H1 (cell line): ENCODE measurements around the gene FHIT. TPM values are rescaled to one million over a fixed set of nuclear protein-coding genes. Genes with fewer than 3 reads are reported as not detected.
A peak's percentile ranks its signal among the peaks of the same experiment; 100 is the strongest.

Source experiments
- CTCF ChIA-PET: fragments of 300-600 bp; sonication (Branson Sonifier 250); formaldehyde crosslinking; loops from one replicate; lab custom pipeline; 2021; ENCODE audit not compliant: partially characterized antibody; lab: Charles Lee
- POLR2A ChIA-PET: fragments of 300-600 bp; sonication (Branson Sonifier 250); formaldehyde crosslinking; loops from one replicate; lab custom pipeline; 2021; ENCODE audit warnings: inconsistent platforms; ENCODE audit not compliant: partially characterized antibody; lab: Charles Lee
- DNase-seq, 2 experiments: peaks; one replicate each; pipeline versions ENCODE4 v3.0.0 to v3.0.0-alpha.2; 2010 to 2022; ENCODE audit warnings: low spot score in 2 of 2, low read depth in 1 of 2, mixed read lengths in 1 of 2
- FAIRE-seq: peaks from 2 replicates; lab custom pipeline; 2011; peaks lifted over from hg19 to GRCh38; lab: Jason Lieb, UNC
- H2AFZ ChIP-seq: 2 replicates; pipeline ENCODE4 v1.8.1; 2012; ENCODE audit warnings: low read length, inconsistent platforms
- H2AK5ac ChIP-seq: 2 replicates; pipeline ENCODE4 v1.6.1; 2013; ENCODE audit warnings: low read depth, low read length
- H2BK120ac ChIP-seq: replicated peaks from 2 replicates; pipeline ENCODE3; 2013; ENCODE audit warnings: low read depth, low read length, inconsistent platforms
- H2BK12ac ChIP-seq: 2 replicates; pipeline ENCODE4 v1.6.1; 2013; ENCODE audit warnings: low read depth, low read length
- H2BK15ac ChIP-seq: 2 replicates; pipeline ENCODE4 v1.6.1; 2013; ENCODE audit warnings: low read length
- H2BK20ac ChIP-seq: 2 replicates; pipeline ENCODE4 v1.6.1; 2013; ENCODE audit warnings: low read length
- H2BK5ac ChIP-seq: 2 replicates; pipeline ENCODE4 v1.6.1; 2013; ENCODE audit warnings: low read depth, low read length
- H3K14ac ChIP-seq: 2 replicates; pipeline ENCODE4 v1.6.1; 2013; ENCODE audit warnings: inconsistent platforms; ENCODE audit not compliant: insufficient read length
- H3K18ac ChIP-seq: 2 replicates; pipeline ENCODE4 v1.6.1; 2013; ENCODE audit warnings: low read length; ENCODE audit errors: extremely low read depth
- H3K23ac ChIP-seq: 2 replicates; pipeline ENCODE4 v1.6.1; 2013; ENCODE audit warnings: inconsistent platforms; ENCODE audit not compliant: insufficient read length
- H3K23me2 ChIP-seq: 2 replicates; pipeline ENCODE4 v1.6.1; 2013; ENCODE audit warnings: low read depth, low read length
- H3K27ac ChIP-seq: 2 replicates; pipeline ENCODE4 v1.6.1; 2011; ENCODE audit warnings: low read depth, low read length, inconsistent platforms
- H3K27me3 ChIP-seq, 4 experiments: replicated peaks in 1 of 4; 1 replicate in 1 of 4; 2 replicates in 3 of 4; pipeline versions ENCODE4 v1.6.1 to v1.8.1; 2011 to 2013; ENCODE audit warnings: low read length in 3 of 4, mild to moderate bottlenecking in 3 of 4, inconsistent platforms in 2 of 4, mixed read lengths in 2 of 4, moderate library complexity in 1 of 4; ENCODE audit not compliant: control insufficient read depth in 3 of 4, insufficient read depth in 3 of 4; ENCODE audit errors: extremely low read depth in 1 of 4
- H3K36me3 ChIP-seq, 4 experiments: 2 replicates each; pipeline versions ENCODE4 v1.6.1 to v1.8.1; 2011 to 2013; ENCODE audit warnings: mild to moderate bottlenecking in 4 of 4, low read length in 3 of 4, moderate library complexity in 2 of 4, control low read depth in 1 of 4, inconsistent platforms in 1 of 4; ENCODE audit not compliant: insufficient read depth in 4 of 4, control insufficient read depth in 2 of 4
- H3K4ac ChIP-seq: replicated peaks from 2 replicates; pipeline ENCODE3; 2013; ENCODE audit warnings: low read length, low read depth, mixed read lengths, inconsistent platforms; ENCODE audit not compliant: insufficient read length
- H3K4me1 ChIP-seq, 4 experiments: replicated peaks in 1 of 4; 1 replicate in 1 of 4; 2 replicates in 3 of 4; pipeline versions ENCODE4 v1.6.1 to v1.8.1; 2011 to 2013; ENCODE audit warnings: low read length in 3 of 4, inconsistent platforms in 2 of 4, mixed read lengths in 1 of 4; ENCODE audit not compliant: insufficient read depth in 4 of 4, control insufficient read depth in 3 of 4
- H3K4me2 ChIP-seq, 2 experiments: 2 replicates each; pipeline versions ENCODE4 v1.6.1 to v1.8.1; 2011 to 2013; ENCODE audit warnings: low read depth in 2 of 2, low read length in 2 of 2, control low read depth in 1 of 2, inconsistent platforms in 1 of 2, mild to moderate bottlenecking in 1 of 2; ENCODE audit not compliant: insufficient read depth in 1 of 2
- H3K4me3 ChIP-seq, 4 experiments: fragments of 200-600, 300-600 bp in 1 of 4; sonication (generic), shearing (Covaris generic), sonication (Bioruptor Twin) in 1 of 4; 2 replicates each; pipeline versions ENCODE4 v1.5.1 to v1.8.1; 2011 to 2016; ENCODE audit warnings: low read length in 4 of 4, low read depth in 3 of 4, control low read depth in 2 of 4, inconsistent platforms in 2 of 4, mild to moderate bottlenecking in 2 of 4, mixed read lengths in 1 of 4, moderate library complexity in 1 of 4; ENCODE audit not compliant: insufficient read depth in 2 of 4; ENCODE audit errors: extremely low read depth in 1 of 4
- H3K56ac ChIP-seq: replicated peaks from 2 replicates; pipeline ENCODE3; 2013; ENCODE audit warnings: low read depth, mild to moderate bottlenecking, mixed read lengths, low read length, inconsistent platforms; ENCODE audit not compliant: insufficient read length
- H3K79me1 ChIP-seq: 2 replicates; pipeline ENCODE4 v1.6.1; 2013; ENCODE audit warnings: low read depth, low read length, control low read depth
- H3K79me2 ChIP-seq, 2 experiments: 2 replicates each; pipeline versions ENCODE4 v1.6.1 to v1.8.1; 2012 to 2013; ENCODE audit warnings: low read length in 2 of 2, mild to moderate bottlenecking in 2 of 2, inconsistent platforms in 1 of 2; ENCODE audit not compliant: insufficient read depth in 2 of 2, control insufficient read depth in 1 of 2
- H3K9ac ChIP-seq, 4 experiments: replicated peaks in 1 of 4; 1 replicate in 1 of 4; 2 replicates in 3 of 4; pipeline versions ENCODE4 v1.6.1 to v1.8.1; 2011 to 2013; ENCODE audit warnings: low read depth in 3 of 4, low read length in 3 of 4, control low read depth in 2 of 4, mild to moderate bottlenecking in 2 of 4, moderate library complexity in 2 of 4, inconsistent platforms in 1 of 4; ENCODE audit errors: extremely low read depth in 1 of 4
- H3K9me3 ChIP-seq, 2 experiments: 2 replicates each; pipeline versions ENCODE4 v1.6.1 to v1.8.1; 2012 to 2013; ENCODE audit warnings: mild to moderate bottlenecking in 2 of 2, moderate library complexity in 2 of 2, control low read depth in 1 of 2, inconsistent platforms in 1 of 2, low read depth in 1 of 2, low read length in 1 of 2, mixed read lengths in 1 of 2; ENCODE audit not compliant: insufficient read depth in 2 of 2
- H4K20me1 ChIP-seq, 2 experiments: replicated peaks in 1 of 2; 2 replicates each; pipeline versions ENCODE3 to v1.8.1; 2011 to 2013; ENCODE audit warnings: inconsistent platforms in 2 of 2, low read length in 2 of 2, mild to moderate bottlenecking in 1 of 2; ENCODE audit not compliant: insufficient read depth in 2 of 2, control insufficient read depth in 1 of 2
- H4K5ac ChIP-seq: 2 replicates; pipeline ENCODE4 v1.6.1; 2013; ENCODE audit warnings: low read length, low read depth, mixed read lengths, inconsistent platforms; ENCODE audit not compliant: insufficient read length
- H4K8ac ChIP-seq: 2 replicates; pipeline ENCODE4 v1.8.0; 2013; ENCODE audit warnings: mild to moderate bottlenecking, moderate library complexity, low read length, inconsistent platforms; ENCODE audit not compliant: insufficient read depth; ENCODE audit errors: extremely low read depth
- H4K91ac ChIP-seq: replicated peaks from 2 replicates; pipeline ENCODE3; 2013; ENCODE audit warnings: low read length, mixed read lengths, inconsistent platforms; ENCODE audit not compliant: insufficient read length
- POU5F1 ChIP-seq: IDR thresholded peaks from 2 replicates; pipeline ENCODE4 v1.6.1; 2011; ENCODE audit warnings: low read depth, mild to moderate bottlenecking, low read length, moderate library complexity
- RXRA ChIP-seq: IDR thresholded peaks from 2 replicates; pipeline ENCODE4 v1.6.1; 2011; ENCODE audit warnings: low read depth, mild to moderate bottlenecking, low read length, moderate library complexity; ENCODE audit not compliant: insufficient read depth
- WGBS, 2 experiments: shearing (Covaris generic) in 1 of 2; methylation state at CpG; one replicate each; pipeline versions ENCODE4 v1.1.6 to v1.1.7; 2013 to 2015; ENCODE audit warnings: low lambda C conversion rate in 2 of 2, mixed read lengths in 2 of 2, inconsistent platforms in 1 of 2, low coverage in 1 of 2, missing lambda C conversion rate in 1 of 2; ENCODE audit not compliant: insufficient replicate concordance in 2 of 2, insufficient coverage in 1 of 2, insufficient read length in 1 of 2; ENCODE audit errors: extremely low coverage in 1 of 2, missing lambda C conversion rate in 1 of 2; 5-methylcytosine and 5-hydroxymethylcytosine counted together
- polyA plus RNA-seq, 7 experiments: library from polyadenylated mRNA; depleted of rRNA in 3 of 7; stranded (reverse) in 5 of 7; unstranded in 2 of 7; fragments of >200 nt in 5 of 7; fragments of 200-250 nt in 2 of 7; gene quantifications; 1 replicate in 5 of 7; 2 replicates in 1 of 7; 4 replicates in 1 of 7; pipeline versions ENCODE4 v1.2.1 to v1.2.3, GENCODE V29; 2011 to 2013; ENCODE audit warnings: missing spikeins in 2 of 7, mixed read lengths in 2 of 7
- total RNA-seq: library from RNA; stranded (reverse); fragmentation: NEBNext Ultra II Directional; extraction: Animal tissue kit (Norgen Biotek cat#: 25700); gene quantifications from 2 replicates; pipeline ENCODE4 v1.2.1, GENCODE V29; 2021

The FHIT gene
- total and polyA plus RNA-seq, 2 of the 8 experiments (the other 6 are each of a cell fraction or from before 2014, with no cell fraction given) = 1.2 to 3.2 TPM

DNA sequence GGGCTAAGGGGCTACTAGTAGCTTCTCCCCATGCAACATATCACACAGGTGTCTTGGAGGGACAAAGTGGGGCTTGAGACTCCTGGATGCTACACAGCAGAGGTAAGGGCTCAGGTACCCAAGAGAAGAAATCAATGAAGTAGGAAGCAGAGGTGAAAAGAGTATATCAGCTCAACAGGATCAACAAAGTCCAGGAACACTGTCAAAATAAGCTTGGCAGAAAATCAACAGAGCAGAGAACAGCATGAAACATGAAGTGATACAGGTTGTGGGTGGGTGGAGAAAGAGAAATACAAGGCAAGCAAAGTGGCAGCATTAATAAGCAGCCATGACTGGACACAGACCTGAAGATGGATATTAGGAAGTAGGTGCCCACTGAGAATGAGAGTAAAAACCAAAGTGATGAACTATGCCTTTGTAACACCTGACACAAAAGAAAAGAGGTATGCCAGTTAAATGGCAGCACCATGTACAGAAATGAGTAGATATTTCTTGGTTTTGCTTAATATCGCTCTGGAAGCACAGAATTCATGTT lies 637.4 kb downstream of the FHIT start:
- FAIRE-seq (no peak), DNase-seq (no peak)
- Histone ChIP-seq H2BK5ac (no peak overlapping the region), H3K4me1 (peaks cover 0 to 4% (median 0%) of the 10 kb centered on the region in 4 experiments; a peak in 1 of 7 replicates), H3K9ac (no peak overlapping the region), H3K23ac (no peak overlapping the region), H3K56ac (no peak overlapping the region), H2BK15ac (0 out of 2 replicates have a peak overlapping the region, but pooled peaks have one; percentile 14), H3K79me2 (no peaks in the 10 kb centered on the region), H4K5ac (no peak overlapping the region), H3K27ac (no peak overlapping the region), H2BK120ac (no peak overlapping the region), H3K4me3 (no peak overlapping the region), H3K79me1 (no peaks in the 10 kb centered on the region), H3K23me2 (no peaks in the 10 kb centered on the region), H2BK20ac (peak overlapping the region; percentile 38), H3K27me3 (no peaks in the 10 kb centered on the region), H2AK5ac (no peak overlapping the region; the same call in 1 of the 2 replicates), H4K8ac (no peak overlapping the region), H3K14ac (no peak overlapping the region), H3K36me3 (no peaks in the 10 kb centered on the region), H3K4me2 (no peak overlapping the region), H4K91ac (peak overlapping the region; percentile 10), H2AFZ (no peak overlapping the region), H3K4ac (no peak overlapping the region), H4K20me1 (no peaks in the 10 kb centered on the region), H3K9me3 (peaks cover 0 to 2% of the 10 kb centered on the region in 2 experiments; a peak in 1 of 4 replicates), H2BK12ac (no peak overlapping the region), H3K18ac (no peak overlapping the region)
- POLR2A ChIA-PET = no interaction called here
- TF ChIP-seq POU5F1 (no peak), RXRA (no peak)
- CTCF ChIA-PET = interaction anchor here (1.3 kb wide), 1 partner anchor 8 kb away, joined by 5 read pairs; no protein-coding TSS in a partner anchor
- 86% methylated on average over 1 of the region's 1 CpG; no CpG with 5 or more reads in 1 of the 2 experiments for WGBS, 2 experiments
